HPDE6-E6E7 (cell line): ENCODE data around the gene PUS3.
A peak's percentile ranks its signal among the peaks of the same experiment; 100 is the strongest.

Experiments
- DNase-seq: peaks from one replicate; pipeline ENCODE4 v3.0.0; 2011; ENCODE audit warnings: missing footprints; ENCODE audit errors: extremely low spot score

The PUS3 gene

GRCh38 chr11:125902927-125903710, at the start of gene PUS3:
PUS3 (minus strand) TSS chr11:125903206; CDS start chr11:125896284, 6,922 bp downstream.
- DNase-seq: peak; percentile 88

- DNase-seq: no peak
Observed at GRCh38 chr11:125952559-125952958, 49.6 kb upstream of the PUS3 start.

GRCh38 chr11:125951731-125952130, 48.7 kb upstream of the PUS3 start:
- no peak for DNase-seq

- DNase-seq: no peak
Observed at GRCh38 chr11:125950696-125951651, 48.0 kb upstream of the PUS3 start.

GRCh38 chr11:125950178-125950490, 47.1 kb upstream of the PUS3 start:
- no peak for DNase-seq

- no peak for DNase-seq
Observed at GRCh38 chr11:125949271-125950177, 46.5 kb upstream of the PUS3 start.

- DNase-seq: no peak
Observed at GRCh38 chr11:125948278-125949051, 45.5 kb upstream of the PUS3 start.

GRCh38 chr11:125947419-125948277, 44.6 kb upstream of the PUS3 start:
- DNase-seq: no peak

- no peak for DNase-seq
Observed at GRCh38 chr11:125946712-125947418, 43.9 kb upstream of the PUS3 start.

- no peak for DNase-seq
Observed at GRCh38 chr11:125945797-125946520, 43.0 kb upstream of the PUS3 start, which contains the start of gene VSIG10L2. VSIG10L2 (plus strand) TSS chr11:125946044; CDS start chr11:125946056, 12 bp downstream.

- DNase-seq: no peak
Observed at GRCh38 chr11:125945011-125945796, 42.2 kb upstream of the PUS3 start.

- no peak for DNase-seq
Observed at GRCh38 chr11:125944350-125945010, 41.5 kb upstream of the PUS3 start.

- no peak for DNase-seq
Observed at GRCh38 chr11:125943661-125944349, 40.8 kb upstream of the PUS3 start.

- DNase-seq: no peak
Observed at GRCh38 chr11:125942771-125943428, 39.9 kb upstream of the PUS3 start.

GRCh38 chr11:125941619-125942611, 38.9 kb upstream of the PUS3 start:
- DNase-seq: peak; percentile 67
